MCF 10A (cell line): ENCODE measurements around the gene C16orf96. TPM values are rescaled to one million over a fixed set of nuclear protein-coding genes. Genes with fewer than 3 reads are reported as not detected.

Experiments used
- BruUV-seq: library from RNA; stranded (reverse); fragments of 400-500 nt; replicated peaks from 2 replicates; lab custom pipeline; 2021; lab: Mats Ljungman, UMichigan
- CTCF ChIA-PET: fragments of 300-600 bp; sonication (Branson Sonifier 250); formaldehyde crosslinking; extraction: SDS; loops from one replicate; lab custom pipeline; 2021; ENCODE audit warnings: antibody characterized with exemption, inconsistent platforms; lab: Yijun Ruan, JAX
- POLR2A ChIA-PET: fragments of 300-600, 350-650 bp; sonication (Branson Sonifier 250); formaldehyde crosslinking; extraction: SDS; loops from one replicate; lab custom pipeline; 2020; ENCODE audit warnings: antibody characterized with exemption, inconsistent platforms; lab: Yijun Ruan, JAX
- DNase-seq: peaks from one replicate; pipeline ENCODE4 v3.0.0-alpha.2; 2018; ENCODE audit not compliant: unreplicated experiment
- H3K27ac Mint-ChIP-seq: one replicate; pipeline ENCODE4 v1.8.0; 2022; ENCODE audit warnings: mild to moderate bottlenecking, low read depth, mixed read lengths; ENCODE audit not compliant: unreplicated experiment
- H3K27me3 Mint-ChIP-seq: one replicate; pipeline ENCODE4 v1.8.0; 2022; ENCODE audit warnings: mixed read lengths; ENCODE audit not compliant: insufficient read depth, unreplicated experiment
- H3K36me3 Mint-ChIP-seq: one replicate; pipeline ENCODE4 v1.8.0; 2022; ENCODE audit warnings: mild to moderate bottlenecking, moderate library complexity, mixed read lengths; ENCODE audit not compliant: insufficient read depth, unreplicated experiment
- H3K4me1 Mint-ChIP-seq: one replicate; pipeline ENCODE4 v1.8.0; 2022; ENCODE audit warnings: mixed read lengths; ENCODE audit not compliant: insufficient read depth, unreplicated experiment
- H3K4me3 Mint-ChIP-seq: one replicate; pipeline ENCODE4 v1.8.0; 2022; ENCODE audit warnings: mild to moderate bottlenecking, moderate library complexity, mixed read lengths; ENCODE audit not compliant: unreplicated experiment
- H3K9me3 Mint-ChIP-seq: one replicate; pipeline ENCODE4 v1.8.0; 2022; ENCODE audit warnings: mixed read lengths; ENCODE audit not compliant: unreplicated experiment
- CTCF ChIP-seq: fragments of 200-600 bp; IDR thresholded peaks from one replicate; pipeline ENCODE4 v1.8.0; 2022; ENCODE audit warnings: antibody characterized with exemption, mild to moderate bottlenecking; ENCODE audit not compliant: unreplicated experiment
- intact Hi-C: fragments of 100-400 bp; cut with micrococcal nuclease; formaldehyde crosslinking; loops from 2 replicates; pipeline ENCODE4 v1.14.1; 2022
- total RNA-seq: library from RNA; stranded (reverse); gene quantifications from 2 replicates; pipeline ENCODE4 v1.2.3, GENCODE V29; 2022

The C16orf96 gene
- total RNA-seq, 1 experiment from 2014 or later, result not detected

GRCh38 chr16:4626396-4626795 is 70.3 kb downstream of the C16orf96 start:
- CTCF ChIA-PET, result interaction anchor here (0.7 to 3.5 kb wide), 9 partner anchors 11 to 125 kb away, joined by 3 to 25 read pairs (median 4); partner anchors contain the start of gene UBALD1
- no peak for DNase-seq
- no peaks in the 10 kb centered on the region for H3K9me3 Mint-ChIP-seq
- H3K27me3 Mint-ChIP-seq, result no peaks in the 10 kb centered on the region
- peaks cover 13% of the 10 kb centered on the region for H3K4me1 Mint-ChIP-seq
- intact Hi-C loops, result no loop called here
- peaks cover 39% of the 10 kb centered on the region for H3K36me3 Mint-ChIP-seq
- POLR2A ChIA-PET, result interaction anchor here (1.2 to 5.3 kb wide), 3 partner anchors 10 to 54 kb away, joined by 3 to 51 read pairs (median 8); partner anchors contain the start of gene UBALD1
- TF ChIP-seq CTCF, result no peak
- BruUV-seq, result no TSS peak
- peak overlapping the region; percentile 94 for H3K27ac Mint-ChIP-seq
- peak overlapping the region; percentile 99 for H3K4me3 Mint-ChIP-seq

- peaks cover 13% of the 10 kb centered on the region for H3K4me1 Mint-ChIP-seq
- TF ChIP-seq CTCF, result no peak
- DNase-seq, result no peak
- CTCF ChIA-PET, result interaction anchor here (1.2 kb wide), 1 partner anchor 9 kb away, joined by 4 read pairs; no protein-coding TSS in a partner anchor
- no TSS peak for BruUV-seq
- no peak overlapping the region for H3K27ac Mint-ChIP-seq
- POLR2A ChIA-PET, result interaction anchor here (1.1 to 5.3 kb wide), 2 partner anchors 9 to 12 kb away, joined by 3 to 51 read pairs; partner anchors contain the start of gene UBALD1
- H3K27me3 Mint-ChIP-seq, result no peaks in the 10 kb centered on the region
- peaks cover 39% of the 10 kb centered on the region for H3K36me3 Mint-ChIP-seq
- H3K9me3 Mint-ChIP-seq, result no peaks in the 10 kb centered on the region
- no peak overlapping the region for H3K4me3 Mint-ChIP-seq
- intact Hi-C loops, result no loop called here
These were observed 72.1 kb downstream of the C16orf96 start for GRCh38 chr16:4628283-4628682.

GRCh38 chr16:4631444-4631843 is 75.3 kb downstream of the C16orf96 start:
- no peaks in the 10 kb centered on the region for H3K27me3 Mint-ChIP-seq
- H3K4me1 Mint-ChIP-seq, result peaks cover 7% of the 10 kb centered on the region
- ChIA-PET CTCF (interaction anchor here (0.6 kb wide), 1 partner anchor 137 kb away, joined by 3 read pairs; no protein-coding TSS in a partner anchor), POLR2A (interaction anchor here (1.1 kb wide), 1 partner anchor 15 kb away, joined by 3 read pairs; no protein-coding TSS in a partner anchor)
- H3K27ac Mint-ChIP-seq, result no peak overlapping the region
- no peaks in the 10 kb centered on the region for H3K9me3 Mint-ChIP-seq
- H3K36me3 Mint-ChIP-seq, result peaks cover 43% of the 10 kb centered on the region
- TF ChIP-seq CTCF, result no peak
- DNase-seq, result no peak
- intact Hi-C loops, result no loop called here
- H3K4me3 Mint-ChIP-seq, result no peak overlapping the region
- no TSS peak for BruUV-seq

GRCh38 chr16:4633910-4634635 is 77.9 kb downstream of the C16orf96 start:
- Mint-ChIP-seq H3K27ac (no peak overlapping the region), H3K9me3 (no peaks in the 10 kb centered on the region), H3K4me1 (no peaks in the 10 kb centered on the region), H3K4me3 (no peak overlapping the region), H3K36me3 (peaks cover 34% of the 10 kb centered on the region), H3K27me3 (no peaks in the 10 kb centered on the region)
- TF ChIP-seq CTCF, result no peak
- DNase-seq, result no peak
- intact Hi-C loops, result no loop called here
- BruUV-seq, result no TSS peak
- CTCF ChIA-PET, result interaction anchor here (0.6 to 1.5 kb wide), 6 partner anchors 10 to 47 kb away, joined by 3 to 12 read pairs (median 4); partner anchors contain the start of gene MGRN1
- POLR2A ChIA-PET, result interaction anchor here (0.6 kb wide), 2 partner anchors 36 to 150 kb away, joined by 3 read pairs; no protein-coding TSS in a partner anchor
